Stimulated activated CD4-positive, alpha-beta T cell treated with anti-CD3 and anti-CD28 coated beads, TNF-alpha, amount 100 ng/mL, for 4 hours (primary cell): Measurements from ENCODE around the gene ASB15.
"Not testable (repeated sequence)": the region's sequence is repeated elsewhere in the genome, so short reads cannot be mapped to it uniquely, and the experiment has no call there.

Experiments used
- DNase-seq, 3 experiments: peaks; one replicate each; pipeline ENCODE4 v3.0.0-alpha.2; 2020; ENCODE audit warnings: low read depth in 3 of 3

ASB15 gene

GRCh38 chr7:123601530-123601929 is at the start of gene ASB15:
TSS of gene ASB15 (plus strand) at chr7:123601821. CDS start at chr7:123614503, 12,682 bp downstream.
- DNase-seq = no peak

- not testable (repeated sequence) for DNase-seq
Observed at GRCh38 chr7:123552134-123552533, 49.5 kb upstream of the ASB15 start.

- no peak for DNase-seq
Observed at GRCh38 chr7:123552641-123553040, 49.0 kb upstream of the ASB15 start.

GRCh38 chr7:123553159-123553558 is 48.5 kb upstream of the ASB15 start:
- no peak for DNase-seq

- no peak for DNase-seq
Observed at GRCh38 chr7:123555484-123555883, 46.1 kb upstream of the ASB15 start.

GRCh38 chr7:123557016-123557397 is 44.6 kb upstream of the ASB15 start:
- DNase-seq = no peak

GRCh38 chr7:123557398-123558288 is 44.0 kb upstream of the ASB15 start, which contains the start of gene NDUFA5:
TSS of gene NDUFA5 (minus strand) at chr7:123557818. CDS start at chr7:123557795, 23 bp downstream.
- DNase-seq = peak; percentile 82 to 96 (median 96)

GRCh38 chr7:123558289-123558874 is 43.2 kb upstream of the ASB15 start:
- DNase-seq = no peak

- DNase-seq = no peak
Observed at GRCh38 chr7:123562121-123562520, 39.5 kb upstream of the ASB15 start.

GRCh38 chr7:123569352-123570010 is 32.1 kb upstream of the ASB15 start:
- DNase-seq = no peak

- no peak for DNase-seq
Observed at GRCh38 chr7:123570390-123571182, 31.0 kb upstream of the ASB15 start.

GRCh38 chr7:123571187-123571586 is 30.4 kb upstream of the ASB15 start:
- DNase-seq = no peak

GRCh38 chr7:123571684-123572083 is 29.9 kb upstream of the ASB15 start:
- no peak for DNase-seq

GRCh38 chr7:123573341-123573740 is 28.3 kb upstream of the ASB15 start:
- no peak for DNase-seq

GRCh38 chr7:123573896-123574467 is 27.6 kb upstream of the ASB15 start:
- no peak for DNase-seq

GRCh38 chr7:123579416-123579815 is 22.2 kb upstream of the ASB15 start:
- DNase-seq = no peak

- no peak for DNase-seq
Observed at GRCh38 chr7:123580406-123581161, 21.0 kb upstream of the ASB15 start.

- DNase-seq = no peak
Observed at GRCh38 chr7:123581162-123581459, 20.5 kb upstream of the ASB15 start.

- DNase-seq = no peak
Observed at GRCh38 chr7:123583821-123584220, 17.8 kb upstream of the ASB15 start.

- DNase-seq = no peak
Observed at GRCh38 chr7:123588376-123588775, 13.2 kb upstream of the ASB15 start.

- DNase-seq = no peak
Observed at GRCh38 chr7:123594813-123595241, 6.8 kb upstream of the ASB15 start.
